Stimulated activated CD8-positive, alpha-beta memory T cell treated with anti-CD3 and anti-CD28 coated beads, Interleukin-7, amount 100 ng/mL, for 4 hours (primary cell): ENCODE results near the gene CCDC24.

Source experiments
- DNase-seq, 2 donors: peaks; one replicate each; pipeline ENCODE4 v3.0.0-alpha.2; 2020; ENCODE audit warnings: low read depth in 2 of 2

The CCDC24 gene

GRCh38 chr1:43963006-43963405, 28.4 kb upstream of the CCDC24 start:
- no peak for DNase-seq

GRCh38 chr1:43963890-43964289, 27.5 kb upstream of the CCDC24 start:
- no peak for DNase-seq

DNA sequence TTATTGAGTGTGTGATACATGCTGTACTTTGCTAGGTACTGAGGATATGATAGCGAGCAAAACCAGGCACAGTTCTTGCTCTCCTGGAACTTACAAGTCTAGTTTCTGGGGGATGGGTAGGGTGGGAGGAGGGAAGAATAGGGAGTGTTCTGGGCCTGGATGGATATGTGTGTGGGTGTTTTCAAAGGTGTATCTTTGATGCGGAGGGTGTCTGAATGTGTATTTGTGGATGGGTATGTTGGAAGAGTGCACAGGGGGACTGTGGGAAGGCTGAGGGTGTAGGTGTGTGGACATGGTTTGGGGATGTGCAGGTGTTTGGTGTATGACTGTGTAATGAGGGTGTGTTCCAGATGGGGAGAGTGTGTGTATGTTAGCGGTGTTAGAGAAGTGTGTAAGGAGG, 26.1 kb upstream of the CCDC24 start:
- DNase-seq: no peak

DNA sequence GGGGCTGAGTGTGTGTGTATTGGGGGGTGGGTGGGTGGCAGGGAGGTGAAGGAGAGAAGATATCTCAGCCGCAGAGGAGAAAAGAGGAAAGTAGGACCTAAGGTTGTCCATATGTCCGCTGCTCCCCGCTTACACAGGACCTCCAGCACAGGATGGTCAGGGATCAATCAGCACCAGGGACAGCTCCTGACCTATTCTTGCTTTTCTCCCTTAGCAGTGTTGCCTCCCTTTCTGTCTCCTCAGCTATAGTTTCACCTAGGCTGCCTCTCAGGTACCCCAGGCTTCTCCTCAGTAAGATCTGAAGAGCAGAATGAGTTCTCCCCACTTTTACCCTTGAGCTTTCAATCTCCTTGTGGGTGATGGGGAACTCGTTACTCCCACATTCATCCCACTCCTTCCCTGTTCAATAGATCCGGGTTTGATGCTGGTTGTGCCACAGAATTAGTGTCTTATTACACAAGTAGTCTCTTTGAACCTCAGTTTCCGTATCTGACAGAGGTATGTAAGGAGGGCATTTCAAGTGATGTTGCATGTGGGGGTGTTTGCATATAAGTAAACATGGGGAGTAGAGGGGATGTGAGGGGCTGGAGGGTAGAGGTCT, 23.0 kb upstream of the CCDC24 start:
- no peak for DNase-seq

DNA sequence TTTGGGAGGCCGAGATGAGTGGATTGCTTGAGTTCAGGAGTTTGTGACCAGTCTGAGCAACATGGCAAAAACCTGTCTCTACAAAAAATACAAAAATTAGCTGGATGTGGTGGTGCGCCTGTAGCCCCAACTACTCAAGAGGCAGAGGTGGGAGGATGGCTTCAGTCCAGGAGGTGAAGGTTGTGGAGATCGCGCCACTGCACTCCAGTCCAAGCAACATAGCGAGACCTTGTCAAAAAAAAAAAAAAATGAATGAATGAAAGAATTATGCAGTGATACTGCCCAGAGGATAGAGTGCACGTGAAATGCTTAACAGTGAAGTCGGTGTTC, 22.0 kb upstream of the CCDC24 start:
- DNase-seq: no peak

DNA sequence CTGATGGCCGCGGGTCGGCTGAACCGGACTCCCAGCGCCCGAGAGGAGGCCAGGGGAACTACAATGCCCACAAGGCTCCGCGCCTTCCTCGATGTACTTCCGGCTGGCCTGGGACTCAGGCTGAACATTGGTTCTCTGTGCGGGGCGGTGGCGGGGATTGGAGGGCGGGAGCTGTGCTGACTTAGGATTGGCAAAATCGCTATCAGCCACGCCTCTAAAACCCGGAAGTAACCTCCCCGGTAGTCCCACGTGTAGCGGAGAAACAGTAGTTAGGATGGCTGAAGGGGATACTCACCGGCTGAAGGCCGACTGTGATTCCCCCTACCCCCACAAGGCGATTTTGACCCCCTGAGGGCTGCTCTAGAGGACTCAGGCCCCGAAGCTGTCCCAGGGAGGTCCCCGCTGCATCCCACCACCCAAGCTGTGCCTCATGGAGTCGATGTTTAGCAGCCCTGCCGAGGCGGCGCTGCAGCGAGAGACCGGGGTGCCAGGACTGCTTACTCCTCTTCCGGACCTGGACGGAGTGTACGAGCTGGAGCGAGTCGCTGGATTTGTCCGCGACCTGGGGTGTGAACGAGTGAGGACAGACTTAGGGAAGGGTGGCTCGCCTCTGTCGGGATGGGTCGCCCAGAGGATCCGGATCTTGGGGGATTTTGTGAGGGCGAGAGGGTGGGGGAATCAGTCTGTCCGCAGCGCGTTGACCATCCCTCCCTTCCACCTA, 21.5 kb upstream of the CCDC24 start, which contains the start of gene DPH2:
TSS of gene DPH2 (plus strand) at position 265 of the 721 bp plus-strand sequence. CDS start at position 431, 166 bp downstream.
- peak; percentile 95 for DNase-seq

DNA sequence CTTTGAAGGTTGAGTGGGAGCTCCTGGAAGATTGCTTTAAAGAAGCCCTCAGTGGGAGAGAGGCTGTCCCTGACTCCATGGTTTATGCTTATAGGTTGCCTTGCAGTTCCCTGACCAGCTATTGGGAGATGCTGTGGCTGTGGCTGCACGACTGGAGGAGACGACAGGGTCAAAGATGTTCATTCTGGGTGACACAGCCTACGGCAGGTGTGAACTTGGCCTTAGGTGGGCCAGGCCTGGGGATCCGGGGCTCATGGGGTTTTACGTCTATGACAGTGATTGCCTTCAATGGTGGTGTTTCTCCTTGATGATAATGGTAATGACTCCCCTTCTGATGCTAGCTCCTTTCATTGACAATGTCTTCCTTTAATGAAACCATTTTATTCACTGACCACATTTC, 20.9 kb upstream of the CCDC24 start:
- no peak for DNase-seq

GRCh38 chr1:43970911-43971310, 20.5 kb upstream of the CCDC24 start:
- no peak for DNase-seq

GRCh38 chr1:43971336-43971980, 19.9 kb upstream of the CCDC24 start:
- DNase-seq: no peak

DNA sequence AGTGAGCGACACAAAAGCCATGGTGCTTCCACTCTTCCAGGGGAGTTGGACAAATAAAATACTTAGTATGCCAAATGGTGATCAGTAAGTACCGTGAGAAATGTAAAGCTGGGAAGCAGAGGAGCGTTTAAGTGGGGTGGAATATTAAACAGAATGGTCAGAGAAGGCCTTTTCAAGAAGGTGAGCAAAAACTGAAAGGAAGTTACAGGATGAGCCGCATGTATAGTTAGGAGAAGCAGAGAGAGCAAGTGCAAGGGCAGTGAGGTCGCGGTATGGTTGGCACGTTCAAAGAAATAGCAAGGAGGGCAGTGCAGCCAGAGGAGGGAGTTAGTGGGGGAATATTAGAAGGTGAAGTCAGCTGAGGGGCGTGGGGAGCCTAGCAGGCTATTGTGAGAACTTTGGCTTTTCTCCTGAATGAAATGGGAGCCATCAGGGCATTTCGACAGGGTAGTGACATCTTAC, 17.4 kb upstream of the CCDC24 start:
- no peak for DNase-seq

DNA sequence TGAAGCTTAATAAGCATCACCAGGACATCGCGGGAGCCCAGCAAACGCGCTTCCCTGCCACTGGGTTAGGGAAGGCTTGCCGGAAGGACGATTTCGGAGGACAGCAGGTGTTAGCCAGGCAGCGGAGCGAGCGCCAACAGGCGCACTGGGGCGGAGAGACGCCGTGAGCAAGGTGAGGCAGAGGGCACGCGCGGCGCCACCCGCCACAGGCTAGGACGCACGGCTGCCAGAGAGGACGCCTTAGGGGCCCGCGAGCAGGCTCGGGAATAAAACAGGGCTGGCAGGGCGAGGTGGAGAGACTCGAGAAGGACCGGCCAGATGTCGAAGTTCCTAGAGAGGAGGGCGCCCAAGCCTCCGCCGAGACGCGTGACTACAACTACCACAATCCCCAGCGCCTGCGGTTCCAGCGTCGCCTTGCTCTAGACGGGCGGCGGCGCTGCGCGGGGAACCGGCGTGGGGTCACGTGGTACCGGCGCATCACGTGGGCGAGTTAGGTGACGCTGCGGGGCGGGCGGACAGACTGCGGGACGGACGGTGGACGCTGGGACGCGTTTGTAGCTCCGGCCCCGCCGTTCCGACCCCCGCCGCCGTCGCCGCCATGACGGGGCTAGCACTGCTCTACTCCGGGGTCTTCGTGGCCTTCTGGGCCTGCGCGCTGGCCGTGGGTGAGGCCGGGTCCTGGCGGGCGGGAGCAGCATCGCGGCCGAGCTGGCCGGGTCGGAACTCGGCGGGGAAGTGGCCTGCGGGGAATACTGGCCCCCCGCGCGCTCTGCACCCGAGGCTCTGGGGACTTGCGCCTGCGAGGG, 16.8 kb upstream of the CCDC24 start, which contains the start of gene ATP6V0B:
TSS of gene ATP6V0B (plus strand) at position 518 of the 806 bp plus-strand sequence. CDS start at position 599, 81 bp downstream.
- DNase-seq: peak; percentile 87 to 93

DNA sequence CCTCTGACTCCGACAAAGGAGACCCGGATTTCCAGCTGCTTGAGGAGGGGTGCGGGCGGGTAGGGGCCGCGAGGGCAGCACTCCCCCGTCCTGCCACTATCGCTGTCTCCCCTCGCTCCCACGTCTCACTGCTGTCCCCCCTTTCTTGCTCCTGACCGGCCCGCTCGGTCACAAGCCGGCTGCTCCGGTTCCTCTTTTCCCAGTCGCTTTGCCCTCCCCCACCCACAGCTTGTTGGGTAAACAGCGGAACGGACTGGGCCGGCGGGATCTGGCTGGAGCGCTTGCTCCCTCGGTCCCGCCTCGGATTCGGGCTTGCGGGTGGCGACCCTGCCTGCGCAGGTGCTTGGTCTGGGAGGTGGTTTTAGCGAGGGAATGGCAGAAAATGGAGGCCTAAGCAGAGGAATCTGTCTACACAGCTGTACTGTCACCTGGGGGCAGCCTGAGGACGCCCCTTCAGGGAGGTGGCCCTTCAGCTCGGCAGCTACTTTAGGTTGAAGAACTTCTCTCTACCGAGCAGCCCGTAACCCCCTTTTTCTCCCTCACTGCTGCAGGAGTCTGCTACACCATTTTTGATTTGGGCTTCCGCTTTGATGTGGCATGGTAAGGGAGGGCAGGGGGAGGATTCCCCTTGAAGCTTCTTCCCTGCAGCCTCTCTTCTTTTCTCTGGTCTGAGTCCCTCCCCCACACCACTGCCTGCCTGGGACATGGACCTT, 16.0 kb upstream of the CCDC24 start:
- no peak for DNase-seq

DNA sequence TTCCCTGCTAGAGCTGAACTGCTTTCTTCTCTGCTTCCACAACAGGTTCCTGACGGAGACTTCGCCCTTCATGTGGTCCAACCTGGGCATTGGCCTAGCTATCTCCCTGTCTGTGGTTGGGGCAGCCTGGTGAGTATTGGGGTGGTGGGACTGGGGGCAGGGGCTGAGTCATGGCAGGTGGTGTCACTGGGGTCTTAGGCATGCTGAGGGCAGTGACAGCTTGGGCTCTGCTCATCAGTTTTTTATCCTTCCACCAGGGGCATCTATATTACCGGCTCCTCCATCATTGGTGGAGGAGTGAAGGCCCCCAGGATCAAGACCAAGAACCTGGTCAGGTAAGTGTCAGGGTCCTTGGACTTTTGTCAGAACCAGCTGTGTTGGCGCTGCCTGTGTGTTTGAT, 15.4 kb upstream of the CCDC24 start:
- DNase-seq: no peak

DNA sequence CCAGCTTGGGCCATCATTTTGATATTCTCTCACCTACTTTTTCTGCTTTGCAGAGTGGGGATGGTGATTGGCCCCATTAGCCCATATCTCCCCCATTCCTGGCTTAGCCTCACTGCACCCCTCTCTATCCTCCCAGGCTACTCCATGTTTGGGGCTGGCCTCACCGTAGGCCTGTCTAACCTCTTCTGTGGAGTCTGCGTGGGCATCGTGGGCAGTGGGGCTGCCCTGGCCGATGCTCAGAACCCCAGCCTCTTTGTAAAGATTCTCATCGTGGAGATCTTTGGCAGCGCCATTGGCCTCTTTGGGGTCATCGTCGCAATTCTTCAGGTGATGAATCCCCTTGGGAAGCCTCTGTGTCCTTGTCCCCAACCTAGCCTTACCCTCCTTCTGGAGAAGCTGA, 14.5 kb upstream of the CCDC24 start:
- no peak for DNase-seq

DNA sequence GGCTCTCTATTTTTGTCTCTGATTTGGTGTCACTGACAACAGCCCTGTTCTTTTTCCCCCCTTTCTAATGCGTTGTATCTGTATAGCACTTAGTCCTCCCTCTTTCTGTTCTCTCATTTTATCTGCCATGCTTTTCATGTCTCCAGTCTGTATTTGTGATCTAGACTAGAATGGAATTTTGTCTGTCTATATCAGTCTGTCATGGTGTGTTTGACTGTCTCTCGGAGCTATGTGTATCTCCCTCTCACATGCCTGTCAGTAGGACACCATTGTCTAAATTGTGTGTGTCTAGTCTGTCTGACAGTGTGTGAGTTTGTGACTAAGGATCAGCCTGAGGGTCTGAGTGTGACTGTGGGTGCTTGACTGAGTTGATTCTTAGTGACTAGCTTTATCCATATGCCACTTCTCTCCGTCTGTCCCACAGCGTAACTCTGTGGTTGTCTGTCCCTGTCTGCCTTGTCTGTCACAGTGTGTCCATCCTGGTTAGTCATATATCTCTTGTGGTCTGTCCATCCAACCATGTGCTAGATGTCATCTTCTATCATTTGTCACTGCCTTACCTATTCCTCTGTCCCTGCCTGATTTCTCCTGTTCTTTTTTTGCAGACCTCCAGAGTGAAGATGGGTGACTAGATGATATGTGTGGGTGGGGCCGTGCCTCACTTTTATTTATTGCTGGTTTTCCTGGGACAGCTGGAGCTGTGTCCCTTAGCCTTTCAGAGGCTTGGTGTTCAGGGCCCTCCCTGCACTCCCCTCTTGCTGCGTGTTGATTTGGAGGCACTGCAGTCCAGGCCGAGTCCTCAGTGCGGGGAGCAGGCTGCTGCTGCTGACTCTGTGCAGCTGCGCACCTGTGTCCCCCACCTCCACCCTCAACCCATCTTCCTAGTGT, 13.8 kb upstream of the CCDC24 start:
- DNase-seq: no peak

GRCh38 chr1:43978264-43978550, 13.2 kb upstream of the CCDC24 start:
- DNase-seq: no peak

DNA sequence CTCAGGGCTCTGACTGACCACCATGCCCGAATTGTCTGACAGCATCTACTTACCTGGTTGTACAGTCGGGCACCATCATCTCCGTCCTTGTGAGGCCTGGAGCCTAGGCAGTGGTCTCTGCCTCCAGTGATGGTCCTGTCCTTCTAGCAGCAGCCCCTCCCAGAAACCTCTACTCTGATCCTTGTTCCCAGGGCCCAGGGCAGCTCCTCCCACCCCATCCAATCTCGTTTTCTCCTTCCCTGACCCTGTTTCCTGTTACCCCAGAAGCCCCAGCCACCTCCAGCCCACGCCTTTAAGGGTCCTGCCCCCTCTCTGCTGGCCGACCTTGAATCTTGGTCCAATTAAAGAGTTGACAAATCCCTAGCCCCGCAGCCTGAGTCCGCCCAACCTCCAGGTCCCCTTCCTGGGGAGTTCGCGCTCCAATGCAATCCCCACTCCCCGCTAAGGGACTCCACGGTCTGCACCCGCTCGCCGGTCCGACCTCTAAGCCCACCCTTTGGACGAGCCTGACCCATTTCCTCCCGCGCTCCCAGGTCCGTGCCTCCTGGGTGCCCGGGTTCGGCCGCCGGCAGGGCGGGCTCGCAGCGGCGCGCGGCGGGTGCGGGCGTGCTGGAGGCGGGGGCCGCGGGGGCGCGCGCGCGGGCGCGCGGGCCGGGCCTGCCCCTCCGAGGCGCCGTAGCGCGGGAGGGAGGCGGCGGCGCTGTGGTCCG, 12.7 kb upstream of the CCDC24 start, which contains the start of gene B4GALT2:
TSS of gene B4GALT2 (plus strand) at position 660 of the 710 bp plus-strand sequence. CDS start 1,951 bp downstream, outside the sequence.
- DNase-seq: peak in 1 of 2 donors; percentile 34

DNA sequence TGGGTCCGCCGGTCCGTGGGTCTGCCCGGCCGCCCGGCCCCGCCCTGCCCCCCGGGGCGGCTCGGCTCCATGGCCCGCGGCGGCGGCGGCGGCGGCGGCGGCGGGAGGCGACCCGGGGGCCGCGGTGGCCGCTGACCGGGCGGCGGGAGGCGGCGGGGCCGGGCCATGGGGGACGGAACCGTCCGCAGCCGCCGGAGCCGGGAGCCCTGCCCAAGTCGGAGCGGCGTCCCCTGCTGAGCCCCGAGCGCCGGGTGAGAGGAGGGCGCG, 12.2 kb upstream of the CCDC24 start:
- DNase-seq: no peak

DNA sequence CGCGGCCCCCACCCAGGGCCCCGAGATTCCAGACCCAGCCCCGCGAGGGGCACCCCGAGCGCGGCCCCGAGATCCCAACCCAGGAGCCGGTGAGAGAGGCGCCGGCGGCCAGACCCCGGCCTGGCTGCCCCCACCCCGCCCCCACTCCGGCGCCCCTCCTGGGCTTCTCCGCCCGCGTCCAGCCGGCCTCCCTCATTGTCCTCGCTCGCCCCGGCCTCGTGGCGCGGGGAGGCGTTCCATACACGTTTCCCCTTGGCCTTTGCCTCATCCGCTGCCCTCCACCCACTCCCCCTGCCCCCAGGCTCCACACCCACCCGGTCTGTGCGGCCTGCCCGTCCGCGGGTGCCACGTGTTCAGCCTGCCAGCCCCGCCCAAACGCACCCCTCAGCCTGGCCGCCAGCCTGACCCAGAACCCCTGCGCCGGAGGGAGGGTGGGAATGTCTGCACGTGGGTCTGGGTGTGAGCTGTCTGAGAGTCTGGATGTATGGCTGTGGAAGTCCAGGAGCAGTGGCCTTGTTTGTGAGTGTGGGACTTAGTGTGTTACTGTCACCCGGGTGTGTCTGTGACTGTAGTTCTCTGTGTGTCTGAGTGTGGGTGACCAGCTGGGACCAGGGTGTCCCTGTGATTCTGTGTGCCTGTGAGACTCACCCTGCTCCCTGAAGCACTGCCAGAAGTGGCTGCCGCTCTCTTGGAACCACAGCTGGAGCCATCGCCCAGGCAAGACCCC, 11.7 kb upstream of the CCDC24 start:
- peak in 1 of 2 donors; percentile 26 for DNase-seq
